ENCODE measurements around the gene TMEM273.

The TMEM273 gene

DNA sequence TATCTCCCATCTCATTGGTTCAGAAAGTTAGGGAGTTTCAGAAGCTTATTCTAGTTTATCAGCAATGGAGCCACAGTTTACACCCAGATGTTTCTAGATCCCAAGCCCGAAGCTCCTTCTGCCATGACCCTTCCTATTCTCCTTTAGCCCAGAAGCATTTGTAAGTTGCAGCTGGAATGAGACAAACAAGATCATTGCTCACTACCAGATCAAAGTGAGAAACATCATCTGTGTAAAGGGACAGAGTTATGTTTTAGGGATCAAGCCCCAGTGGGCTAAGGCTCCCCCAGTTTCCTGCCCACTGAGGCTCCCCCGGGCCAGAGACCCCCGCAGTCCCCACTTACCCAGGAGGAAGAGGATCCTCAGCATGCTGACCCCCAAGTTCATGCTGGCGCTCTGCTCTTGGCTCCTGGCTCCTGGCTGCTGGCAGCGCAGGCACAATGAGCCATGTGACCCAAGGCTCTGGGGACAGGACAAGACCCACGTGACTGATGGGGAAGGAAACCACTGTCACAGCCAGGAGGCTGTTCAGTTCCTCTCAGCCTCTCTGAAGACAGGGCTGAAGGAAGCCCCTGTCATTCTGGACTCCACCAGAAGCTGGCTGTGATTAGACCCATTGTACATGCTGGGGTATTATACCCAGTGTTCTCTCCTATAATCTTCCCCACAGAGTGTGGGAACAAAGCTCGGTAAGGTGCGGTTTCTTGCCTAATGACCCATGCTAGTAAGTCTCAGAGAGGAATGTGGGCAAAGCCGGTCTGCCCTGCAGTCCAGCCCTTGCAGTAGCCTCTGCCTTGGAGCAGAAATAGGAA, at the start of gene TMEM273:
TMEM273 (minus strand) TSS at position 442 of the 812 bp plus-strand sequence; CDS start at position 387, 55 bp downstream.
- peak; percentile 37 for DNase-seq (ENCODE audit: low read depth)

DNA sequence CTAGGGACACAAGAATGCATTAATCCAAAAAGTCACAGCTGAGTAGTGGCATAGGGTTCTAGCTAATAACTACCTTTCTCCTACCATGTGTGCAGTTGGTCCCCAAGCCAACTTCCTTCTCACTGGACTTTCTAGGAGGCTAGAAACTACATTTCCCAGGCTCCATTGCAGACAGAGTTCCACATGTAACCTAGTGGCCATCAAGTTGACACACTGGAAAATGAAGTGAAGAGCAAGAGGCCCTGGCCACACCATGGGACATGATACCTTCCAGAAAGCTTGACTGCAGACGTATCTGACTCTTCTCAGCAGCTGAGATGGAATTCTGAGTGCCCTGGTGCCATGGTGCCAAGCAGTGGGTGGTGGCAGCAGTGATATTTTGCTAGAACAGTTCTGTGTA, 49.8 kb upstream of the TMEM273 start:
- no peak for DNase-seq (ENCODE audit: low read depth)

GRCh38 chr10:49235392-49235791, 47.2 kb upstream of the TMEM273 start:
- DNase-seq (ENCODE audit: low read depth) = no peak

DNA sequence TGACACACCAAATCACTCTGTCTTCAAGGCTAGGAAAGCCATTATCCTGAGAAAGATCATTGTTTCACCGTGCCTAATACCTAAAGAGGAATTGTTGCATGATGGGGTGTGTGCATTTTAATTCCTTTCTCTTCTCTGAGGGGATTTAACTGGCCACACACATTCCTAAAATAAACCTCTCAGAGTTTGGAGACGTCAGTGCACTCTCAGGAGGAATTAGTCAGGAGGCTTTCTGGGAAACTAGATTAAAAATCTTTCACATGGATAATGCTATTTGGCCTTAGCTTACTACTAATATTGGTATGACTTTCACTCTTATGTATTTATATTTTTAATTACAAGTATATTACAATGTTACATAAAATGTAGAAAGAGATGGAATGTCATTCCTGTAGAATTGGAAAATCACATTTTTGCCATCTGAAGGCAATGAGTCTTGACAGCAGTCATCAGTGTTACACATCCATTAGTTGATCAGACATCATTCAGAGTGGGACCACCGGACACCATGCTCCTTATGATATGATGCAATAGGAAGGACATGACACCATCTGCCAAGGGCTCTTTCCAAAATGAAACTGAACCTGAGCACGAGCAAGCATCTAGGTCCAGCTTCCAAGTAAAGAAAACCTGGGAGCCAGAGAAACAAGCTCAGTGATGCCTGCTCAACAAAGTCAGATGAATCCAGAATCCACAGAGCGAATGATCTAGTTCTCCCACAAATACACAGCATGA, 43.1 kb upstream of the TMEM273 start:
- no peak for DNase-seq (ENCODE audit: low read depth)

DNA sequence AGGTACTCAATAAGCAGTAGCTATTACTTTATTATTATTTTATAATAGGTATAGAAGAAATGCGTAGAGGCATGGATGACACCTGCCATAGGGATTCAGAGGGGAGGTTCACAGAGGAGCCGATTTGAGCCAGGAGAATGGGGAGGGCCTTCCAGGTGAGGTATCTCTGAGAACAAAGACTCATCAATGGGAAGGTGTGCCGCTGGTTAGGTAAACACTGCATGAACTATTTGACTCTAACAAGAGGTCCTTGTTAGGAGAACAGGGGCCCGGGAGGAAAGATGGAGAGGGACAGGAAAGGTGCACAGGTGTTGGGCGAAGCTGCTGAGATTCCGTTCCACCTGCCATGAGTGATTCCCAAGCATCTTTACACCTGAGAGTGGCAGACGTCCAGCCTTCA, 41.8 kb upstream of the TMEM273 start:
- DNase-seq (ENCODE audit: low read depth) = no peak

GRCh38 chr10:49228677-49229076, 40.5 kb upstream of the TMEM273 start:
- DNase-seq (ENCODE audit: low read depth) = no peak

GRCh38 chr10:49227406-49227805, 39.2 kb upstream of the TMEM273 start:
- DNase-seq (ENCODE audit: low read depth) = no peak

DNA sequence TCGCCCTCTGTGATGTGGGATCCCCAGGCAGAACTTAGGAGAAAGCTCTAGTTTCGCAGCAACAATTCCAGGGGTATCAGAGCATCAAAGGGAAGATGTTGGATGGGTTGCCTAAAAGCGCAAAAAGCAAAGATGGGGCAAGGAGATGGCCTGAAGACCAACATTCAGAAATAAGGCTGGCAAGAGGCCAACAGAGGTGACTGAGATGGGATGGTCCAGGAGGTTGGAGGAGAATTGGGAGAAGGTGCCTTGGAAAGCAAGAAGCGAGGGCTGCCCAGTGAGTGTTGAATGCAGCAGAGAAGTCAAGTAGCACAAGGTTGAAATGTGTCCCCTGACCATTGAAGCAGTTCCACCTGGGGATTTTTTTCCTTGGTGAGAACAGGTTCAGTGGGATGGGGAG, 38.4 kb upstream of the TMEM273 start:
- no peak for DNase-seq (ENCODE audit: low read depth)

GRCh38 chr10:49225218-49225876, 37.2 kb upstream of the TMEM273 start:
- no peak for DNase-seq (ENCODE audit: low read depth)

DNA sequence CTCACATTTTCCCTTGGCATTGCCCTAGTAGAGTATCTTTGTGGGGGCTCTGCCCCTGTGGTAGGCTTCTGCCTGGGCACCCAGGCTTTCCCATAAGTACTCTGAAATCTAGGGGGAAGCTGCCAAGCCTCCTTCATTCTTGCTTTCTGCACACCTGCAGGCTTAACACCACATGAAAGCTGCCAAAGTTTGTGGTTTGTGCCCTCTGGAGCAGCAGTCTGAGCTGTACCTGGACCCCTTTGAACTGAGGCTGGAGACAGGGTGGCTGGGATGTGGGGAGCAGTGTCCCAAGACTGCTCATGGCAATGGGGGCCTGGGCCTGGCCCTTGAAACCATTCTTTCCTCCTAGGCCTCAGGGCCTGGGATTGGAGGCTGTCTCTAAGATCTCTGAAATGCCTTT, 35.0 kb upstream of the TMEM273 start:
- no peak for DNase-seq (ENCODE audit: low read depth)

DNA sequence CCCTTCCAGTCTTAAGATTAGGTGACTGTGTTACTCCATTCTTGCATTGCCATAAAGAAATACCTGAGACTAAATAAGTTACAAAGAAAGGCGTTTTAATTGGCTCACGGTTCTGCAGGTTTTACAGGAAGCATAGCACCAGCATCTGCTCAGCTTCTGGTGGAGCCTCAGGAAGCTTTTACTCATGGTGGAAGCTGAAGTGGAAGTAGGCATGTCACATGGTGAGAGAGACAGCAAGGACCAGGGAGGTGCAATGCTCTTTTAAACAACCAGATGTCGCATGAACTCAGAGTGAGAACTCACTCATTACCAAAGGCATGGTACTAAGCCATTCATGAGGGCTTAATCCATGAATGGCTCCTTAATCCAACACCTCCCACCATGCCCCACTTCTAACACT, 34.0 kb upstream of the TMEM273 start:
- no peak for DNase-seq (ENCODE audit: low read depth)

GRCh38 chr10:49220679-49221078, 32.5 kb upstream of the TMEM273 start:
- no peak for DNase-seq (ENCODE audit: low read depth)

GRCh38 chr10:49220031-49220430, 31.8 kb upstream of the TMEM273 start:
- no peak for DNase-seq (ENCODE audit: low read depth)

DNA sequence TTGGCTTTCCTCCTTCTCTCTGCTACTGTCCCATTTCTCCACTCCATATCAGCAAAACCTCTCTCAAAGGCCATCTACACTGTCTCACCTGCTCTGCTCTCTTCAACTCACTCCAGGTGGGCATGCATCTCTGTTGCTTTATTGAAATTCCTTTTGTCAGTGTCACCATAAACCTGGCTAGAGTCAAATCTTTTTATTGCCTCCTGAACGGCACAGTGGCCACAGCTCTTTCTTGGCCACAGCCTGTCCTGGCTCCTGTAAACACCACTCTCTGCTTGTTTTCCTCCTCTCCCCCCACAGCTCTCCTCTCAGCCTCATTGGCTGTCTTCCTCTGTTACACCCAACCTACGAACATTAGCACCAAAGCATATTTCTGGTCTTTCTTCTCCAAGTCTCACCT, 31.1 kb upstream of the TMEM273 start:
- no peak for DNase-seq (ENCODE audit: low read depth)

GRCh38 chr10:49218480-49218879, 30.3 kb upstream of the TMEM273 start:
- no peak for DNase-seq (ENCODE audit: low read depth)

DNA sequence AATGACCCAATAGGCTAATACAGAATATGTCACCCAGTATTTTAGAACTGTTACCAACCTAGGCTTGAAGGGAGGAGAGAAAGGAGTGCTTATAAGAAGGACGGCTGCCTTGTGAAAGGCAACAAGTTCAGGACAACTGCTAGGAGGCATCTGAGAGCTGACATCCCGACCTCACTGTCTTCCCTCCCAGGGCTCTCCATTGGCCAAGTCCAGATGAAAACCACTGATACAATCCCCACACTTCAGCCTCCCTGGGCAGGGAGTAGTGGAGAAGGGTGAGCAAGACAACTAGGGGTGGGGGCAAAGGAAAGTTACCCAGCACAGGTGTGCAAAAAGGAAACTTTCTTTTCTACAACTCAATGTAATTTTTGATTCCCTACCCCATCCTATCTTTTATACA, 29.5 kb upstream of the TMEM273 start:
- DNase-seq (ENCODE audit: low read depth) = no peak

DNA sequence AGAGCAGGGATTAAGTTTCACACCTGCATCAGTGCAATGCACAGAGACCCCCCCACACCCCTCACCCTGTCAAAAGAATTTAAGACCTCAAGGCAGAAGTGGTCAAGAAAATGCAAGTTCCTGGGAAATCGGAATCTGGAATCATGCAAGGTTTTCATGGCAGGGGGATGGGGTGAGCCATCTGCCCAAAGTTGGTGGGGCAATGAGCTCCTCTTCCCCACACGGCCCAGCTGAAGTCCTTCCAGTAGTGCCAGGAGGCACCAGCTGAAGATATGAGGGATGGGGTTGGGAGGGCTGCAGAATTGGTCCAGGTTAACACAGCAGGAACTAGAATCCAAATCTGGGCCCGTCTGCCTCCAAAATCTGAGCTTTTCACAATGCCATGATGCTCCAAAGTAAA, 25.0 kb upstream of the TMEM273 start:
- DNase-seq (ENCODE audit: low read depth) = no peak

GRCh38 chr10:49212783-49213182, 24.6 kb upstream of the TMEM273 start:
- no peak for DNase-seq (ENCODE audit: low read depth)

- DNase-seq (ENCODE audit: low read depth) = no peak
Measured at GRCh38 chr10:49212076-49212475, 23.9 kb upstream of the TMEM273 start.

DNA sequence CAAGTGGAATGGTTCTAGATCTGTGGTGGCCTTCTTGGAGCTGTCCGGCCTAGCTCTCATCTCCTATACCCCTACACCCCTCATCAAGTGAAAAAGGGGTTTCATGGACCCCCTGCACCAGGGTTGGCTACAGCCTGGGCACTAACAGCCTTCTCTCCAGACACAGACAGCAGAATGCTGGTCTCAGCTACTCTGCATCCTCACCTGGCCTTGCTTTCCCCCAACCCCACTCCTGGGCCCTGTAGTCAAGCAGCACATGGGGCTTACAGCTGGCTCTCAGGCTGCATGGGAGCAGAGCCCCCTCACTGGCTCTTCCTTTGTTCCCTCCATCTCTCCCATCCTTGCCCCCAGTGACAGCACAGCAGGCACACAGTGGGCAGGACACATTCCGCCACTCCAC, 20.8 kb upstream of the TMEM273 start:
- DNase-seq (ENCODE audit: low read depth) = no peak

- DNase-seq (ENCODE audit: low read depth) = no peak
Measured at GRCh38 chr10:49207936-49208487, 19.8 kb upstream of the TMEM273 start.

GRCh38 chr10:49207113-49207512, 18.9 kb upstream of the TMEM273 start:
- no peak for DNase-seq (ENCODE audit: low read depth)

DNA sequence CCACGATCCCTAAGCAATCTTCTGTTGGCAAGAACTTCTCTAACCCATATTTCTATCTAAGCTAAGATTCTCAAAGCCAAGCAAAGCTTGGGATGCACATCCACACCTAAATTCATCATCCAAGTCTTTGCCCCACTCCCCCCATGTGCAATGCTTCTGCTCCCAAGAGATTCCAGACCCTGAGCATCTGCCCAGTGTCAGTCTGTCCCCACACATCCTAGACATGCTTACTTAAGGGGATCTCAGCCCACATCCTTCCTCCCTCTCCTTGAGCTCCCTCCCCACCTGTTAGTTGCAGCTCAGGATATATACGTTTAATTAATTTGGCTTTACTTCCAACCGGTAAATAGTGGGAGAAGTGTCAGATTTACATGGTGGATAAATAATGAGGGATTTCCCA, 17.0 kb upstream of the TMEM273 start:
- no peak for DNase-seq (ENCODE audit: low read depth)
